Transverse colon (tissue), 4 donors: Measurements from ENCODE around the gene TF. TPM values are rescaled to one million over a fixed set of nuclear protein-coding genes. Genes with fewer than 3 reads are reported as not detected.

Experiments used
- DNase-seq: peaks from one replicate; pipeline ENCODE4 v3.0.0-alpha.2; 2019
- H3K27ac ChIP-seq, 4 donors: fragments of 200-600 bp; sonication (generic); 2 replicates each; pipeline ENCODE4 v1.5.1; 2016 to 2018; ENCODE audit warnings: inconsistent platforms in 4 of 4
- H3K27me3 ChIP-seq: fragments of 200-600 bp; sonication (generic); 2 replicates; pipeline ENCODE4 v1.5.1; 2017; ENCODE audit warnings: inconsistent platforms
- H3K36me3 ChIP-seq, 4 donors: fragments of 200-600 bp; sonication (generic); 2 replicates each; pipeline ENCODE4 v1.5.1; 2017 to 2019; ENCODE audit warnings: inconsistent platforms in 4 of 4
- H3K4me1 ChIP-seq, 4 donors: fragments of 200-600 bp; sonication (generic); 2 replicates each; pipeline ENCODE4 v1.5.1; 2017 to 2020; ENCODE audit warnings: inconsistent platforms in 4 of 4
- H3K4me3 ChIP-seq, 4 donors: fragments of 200-600 bp; sonication (generic); 1 replicate in 1 of 4; 2 replicates in 3 of 4; pipeline versions ENCODE4 v1.5.1 to v1.6.1; 2017 to 2019; ENCODE audit warnings: inconsistent platforms in 4 of 4
- H3K9me3 ChIP-seq, 2 donors: fragments of 200-600 bp; sonication (generic); 2 replicates each; pipeline ENCODE4 v1.5.1; 2017 to 2019; ENCODE audit warnings: inconsistent platforms in 2 of 2
- EP300 ChIP-seq: sonication (generic); formaldehyde crosslinking; IDR thresholded peaks from one replicate; pipeline ENCODE4 v1.6.1; 2017; ENCODE audit warnings: antibody characterized with exemption, low read depth
- POLR2A ChIP-seq: fragments of 450-650 bp; IDR thresholded peaks from one replicate; pipeline ENCODE4 v1.6.1; 2016; ENCODE audit warnings: antibody characterized with exemption, mild to moderate bottlenecking, moderate library complexity
- POLR2AphosphoS5 ChIP-seq, 3 donors: sonication (generic); formaldehyde crosslinking; IDR thresholded peaks; one replicate each; pipeline ENCODE4 v1.6.1; 2016; ENCODE audit warnings: antibody characterized with exemption in 3 of 3
- WGBS, 2 donors: methylation state at CpG; one replicate each; pipeline ENCODE4 v1.1.5; 2018; ENCODE audit warnings: low coverage in 1 of 2; 5-methylcytosine and 5-hydroxymethylcytosine counted together
- in situ Hi-C, 4 donors: fragments of 200-750 bp; cut with MboI; loops; one replicate each; pipeline versions ENCODE4 v1.15.0 to v1.15.1; 2017; ENCODE audit warnings: low sequenced_read_pairs in 3 of 4, low pct_ligation_motif_present in 1 of 4, low pct_unique_long_range_greater_than_20kb in 1 of 4
- intact Hi-C: fragments of 100-400 bp; cut with DNase I; formaldehyde crosslinking; loops from one replicate; pipeline ENCODE4 v1.15.1; 2023; ENCODE audit warnings: low total_unique reads
- total RNA-seq, 4 donors: library from RNA; depleted of rRNA; stranded (reverse); fragments of >200 nt; gene quantifications; one replicate each; pipeline ENCODE4 v1.1.0, GENCODE V29; 2016
- TF ChIP-seq, protein P1 (sequence below), 5 experiments: fragments of 200-600 bp in 3 of 5; fragments of 450-650 bp in 2 of 5; sonication (generic) in 3 of 5; IDR thresholded peaks; 1 replicate in 2 of 5; 2 replicates in 3 of 5; pipeline ENCODE4 v1.5.1; 2016 to 2017; ENCODE audit warnings: antibody characterized with exemption in 5 of 5, inconsistent platforms in 3 of 5, mild to moderate bottlenecking in 2 of 5, moderate library complexity in 1 of 5

The TF gene
- total RNA-seq, 4 donors from 2014 or later, result 0.96 to 7.1 (median 1.1) TPM; not detected in 1

DNA sequence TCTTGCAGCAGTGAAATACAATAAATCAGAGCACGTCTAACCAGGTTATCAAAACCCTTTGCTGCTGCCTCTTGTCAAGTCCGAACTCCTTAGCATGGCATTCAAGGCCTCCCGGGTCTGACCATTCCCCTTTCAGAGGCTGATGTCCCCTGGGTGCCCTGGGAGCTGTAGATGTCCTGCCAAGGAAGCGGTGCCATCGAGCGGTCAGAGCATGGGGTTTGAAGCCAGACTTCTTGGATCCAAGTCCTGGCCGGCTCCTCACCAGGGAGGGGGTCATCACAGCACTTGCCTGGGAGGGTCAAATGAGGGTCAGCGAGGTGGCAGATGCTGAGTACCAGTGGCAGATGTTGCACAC is 496 bp downstream of the TF start:
- no peak overlapping the region for H3K4me3 ChIP-seq
- intact Hi-C loops, result no loop called here

DNA sequence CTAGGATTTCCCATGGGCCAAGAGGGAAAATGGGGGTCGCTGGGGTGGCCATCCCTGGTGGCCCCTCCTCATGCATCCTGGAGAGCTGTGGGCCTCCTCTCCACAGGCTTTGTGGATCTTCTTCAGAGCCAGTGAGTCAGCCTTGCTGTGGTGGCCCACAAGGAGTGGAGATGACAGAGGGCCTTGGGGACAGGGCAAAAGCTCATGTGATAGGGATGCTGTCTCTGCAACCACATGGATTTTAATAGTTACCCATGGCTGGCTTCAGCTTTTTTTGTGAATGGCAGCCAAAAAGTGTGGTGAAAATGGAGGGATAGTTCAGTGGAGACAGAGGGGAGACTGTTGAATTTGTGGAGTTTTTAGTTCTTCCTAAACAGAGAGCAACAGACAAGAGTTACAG is 1.2 kb downstream of the TF start:
- Histone ChIP-seq H3K36me3 (no peaks in the 10 kb centered on the region), H3K4me3 (no peak overlapping the region), H3K27ac (no peak overlapping the region), H3K27me3 (peaks cover 39% of the 10 kb centered on the region), H3K9me3 (no peaks in the 10 kb centered on the region), H3K4me1 (no peaks in the 10 kb centered on the region)
- intact Hi-C loops, result no loop called here
- no peak for DNase-seq
- WGBS, 2 donors, result 67% methylated on average over 1 of the region's 1 CpG; no CpG with 5 or more reads in 1 of the 2 donors
- in situ Hi-C loops, result no loop called here
- no peak for TF ChIP-seq EP300
- TF ChIP-seq, protein P1, sequence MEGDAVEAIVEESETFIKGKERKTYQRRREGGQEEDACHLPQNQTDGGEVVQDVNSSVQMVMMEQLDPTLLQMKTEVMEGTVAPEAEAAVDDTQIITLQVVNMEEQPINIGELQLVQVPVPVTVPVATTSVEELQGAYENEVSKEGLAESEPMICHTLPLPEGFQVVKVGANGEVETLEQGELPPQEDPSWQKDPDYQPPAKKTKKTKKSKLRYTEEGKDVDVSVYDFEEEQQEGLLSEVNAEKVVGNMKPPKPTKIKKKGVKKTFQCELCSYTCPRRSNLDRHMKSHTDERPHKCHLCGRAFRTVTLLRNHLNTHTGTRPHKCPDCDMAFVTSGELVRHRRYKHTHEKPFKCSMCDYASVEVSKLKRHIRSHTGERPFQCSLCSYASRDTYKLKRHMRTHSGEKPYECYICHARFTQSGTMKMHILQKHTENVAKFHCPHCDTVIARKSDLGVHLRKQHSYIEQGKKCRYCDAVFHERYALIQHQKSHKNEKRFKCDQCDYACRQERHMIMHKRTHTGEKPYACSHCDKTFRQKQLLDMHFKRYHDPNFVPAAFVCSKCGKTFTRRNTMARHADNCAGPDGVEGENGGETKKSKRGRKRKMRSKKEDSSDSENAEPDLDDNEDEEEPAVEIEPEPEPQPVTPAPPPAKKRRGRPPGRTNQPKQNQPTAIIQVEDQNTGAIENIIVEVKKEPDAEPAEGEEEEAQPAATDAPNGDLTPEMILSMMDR (IDR thresholded peaks at IDR 0.05), result no peak
- no peak for TF ChIP-seq POLR2A
- TF ChIP-seq POLR2AphosphoS5 (IDR thresholded peaks at IDR 0.05), result no peak

More for the DNA sequence above, 496 bp downstream of the TF start:
- Histone ChIP-seq H3K36me3 (no peaks in the 10 kb centered on the region), H3K27me3 (peaks cover 39% of the 10 kb centered on the region), H3K9me3 (no peaks in the 10 kb centered on the region), H3K4me1 (no peaks in the 10 kb centered on the region), H3K27ac (no peak overlapping the region)
- WGBS, 2 donors, result 40 to 77% methylated on average over 1 to 8 of the region's 8 CpGs
- DNase-seq, result no peak
- TF ChIP-seq, protein P1 (IDR thresholded peaks at IDR 0.05), result no peak
- no peak for TF ChIP-seq EP300
- no peak for TF ChIP-seq POLR2A
- TF ChIP-seq POLR2AphosphoS5 (IDR thresholded peaks at IDR 0.05), result no peak
- in situ Hi-C loops, result no loop called here

DNA sequence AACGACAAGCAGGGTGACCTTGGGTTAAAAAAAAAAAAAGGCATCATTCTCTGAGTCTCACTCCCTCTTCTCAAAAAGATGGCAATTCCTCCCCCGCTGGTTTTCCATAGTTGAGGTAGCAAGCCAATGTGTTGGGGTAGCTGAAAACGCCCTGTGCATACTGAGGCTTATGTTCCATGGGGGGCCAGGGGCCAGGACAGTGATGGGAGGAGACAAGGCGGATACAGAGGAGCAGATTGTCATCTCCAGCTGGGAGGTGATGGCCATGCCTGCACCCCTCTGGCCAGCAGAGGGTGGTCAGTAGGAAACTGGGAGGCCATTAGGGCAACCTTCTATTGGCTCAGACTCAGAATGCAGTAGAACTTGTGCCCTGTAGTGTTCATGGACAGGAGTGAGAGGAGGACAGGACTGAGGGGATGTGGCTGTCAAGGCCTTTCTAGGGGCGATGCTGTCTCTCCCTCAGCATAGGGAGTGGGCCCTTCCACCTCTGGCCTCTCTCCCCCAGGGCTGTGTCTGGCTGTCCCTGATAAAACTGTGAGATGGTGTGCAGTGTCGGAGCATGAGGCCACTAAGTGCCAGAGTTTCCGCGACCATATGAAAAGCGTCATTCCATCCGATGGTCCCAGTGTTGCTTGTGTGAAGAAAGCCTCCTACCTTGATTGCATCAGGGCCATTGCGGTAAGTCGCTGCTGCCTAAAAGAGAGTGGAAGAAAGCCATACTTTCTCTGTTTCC is 1.9 kb downstream of the TF start:
- in situ Hi-C loops, result no loop called here
- Histone ChIP-seq H3K9me3 (no peaks in the 10 kb centered on the region), H3K4me1 (no peaks in the 10 kb centered on the region), H3K27ac (no peak overlapping the region), H3K27me3 (peaks cover 39% of the 10 kb centered on the region), H3K36me3 (no peaks in the 10 kb centered on the region), H3K4me3 (no peak overlapping the region)
- intact Hi-C loops, result no loop called here
- 86% methylated on average over 12 of the region's 12 CpGs; no CpG with 5 or more reads in 1 of the 2 donors for WGBS, 2 donors
- no peak for TF ChIP-seq POLR2A
- DNase-seq, result no peak

DNA sequence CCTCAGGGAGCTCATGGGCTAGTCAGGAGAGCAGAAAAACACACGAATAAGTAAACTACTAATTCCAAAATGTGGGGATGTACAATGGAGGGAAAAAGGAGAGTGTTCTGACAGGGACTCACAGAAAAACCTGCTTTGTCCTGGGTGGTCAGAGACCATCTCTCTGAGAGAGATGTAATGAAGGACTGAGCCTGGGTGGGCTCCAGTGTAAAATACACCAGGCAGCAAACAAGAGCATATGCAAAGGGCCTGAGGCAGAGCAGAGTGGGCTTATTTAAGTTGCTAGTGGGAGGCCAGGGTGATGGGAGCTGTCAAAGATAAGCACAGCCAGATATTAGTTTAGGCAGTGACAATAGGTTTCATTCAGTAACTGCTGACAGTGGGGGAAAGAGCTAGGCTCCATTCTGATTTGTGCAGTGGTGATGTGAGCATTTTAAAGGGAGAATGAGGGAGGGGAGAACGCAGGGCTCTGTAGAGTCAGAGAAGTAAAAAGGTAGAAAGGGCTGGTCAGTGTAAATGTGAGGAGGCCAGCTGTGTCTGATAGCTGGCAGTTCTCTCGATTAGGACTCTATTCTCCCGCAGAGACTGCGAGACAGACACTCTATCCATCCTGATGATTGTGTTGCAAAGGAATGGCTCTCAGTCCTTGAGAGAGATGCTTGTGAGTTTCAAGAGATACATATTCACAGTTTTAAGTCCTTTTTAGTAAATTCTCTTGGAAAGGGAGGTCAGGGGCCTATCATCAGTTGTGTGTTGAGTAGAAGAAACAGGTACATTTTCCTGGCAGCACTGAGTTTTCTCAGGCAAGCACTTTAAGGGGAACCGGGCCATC is 3.5 kb downstream of the TF start:
- TF ChIP-seq POLR2AphosphoS5 (IDR thresholded peaks at IDR 0.05) (no peak), EP300 (no peak), POLR2A (no peak)
- TF ChIP-seq, protein P1 (IDR thresholded peaks at IDR 0.05), result no peak

More for the DNA sequence above, 3.5 kb downstream of the TF start:
- intact Hi-C loops (no loop called here), in situ Hi-C loops (no loop called here)
- H3K36me3 ChIP-seq, result no peaks in the 10 kb centered on the region
- no peaks in the 10 kb centered on the region for H3K4me1 ChIP-seq
- H3K4me3 ChIP-seq, result no peak overlapping the region
- no peaks in the 10 kb centered on the region for H3K9me3 ChIP-seq
- DNase-seq, result no peak
- peaks cover 31% of the 10 kb centered on the region for H3K27me3 ChIP-seq
- WGBS, 2 donors, result 82 to 90% methylated on average over 5 to 6 of the region's 6 CpGs
- H3K27ac ChIP-seq, result no peak overlapping the region
